NT2/D1 (cell line): ENCODE data around the gene EDC4.

ENCODE experiments used
- SUZ12 ChIP-seq: IDR thresholded peaks from 2 replicates; pipeline ENCODE4 v1.6.1; 2011; ENCODE audit not compliant: insufficient read length, insufficient read depth; ENCODE audit errors: extremely low read depth
- YY1 ChIP-seq: IDR thresholded peaks from 2 replicates; pipeline ENCODE4 v1.6.1; 2011; ENCODE audit not compliant: insufficient read length, insufficient read depth
- ZNF274 ChIP-seq: IDR thresholded peaks from 2 replicates; pipeline ENCODE4 v1.6.1; 2011; ENCODE audit warnings: mild to moderate bottlenecking, low read depth, low read length

GRCh38 chr16:67856927-67857546, 15.8 kb upstream of the EDC4 start:
- TF ChIP-seq ZNF274 (no peak), YY1 (no peak), SUZ12 (no peak)
